ENCODE data around the gene GSTM3.
"Not testable (repeated sequence)": the region's sequence is repeated elsewhere in the genome, so short reads cannot be mapped to it uniquely, and the experiment has no call there.

GSTM3 gene

GRCh38 chr1:109691759-109692158, 49.1 kb downstream of the GSTM3 start:
- no peak for DNase-seq

- no peak for DNase-seq
These were observed 50.9 kb downstream of the GSTM3 start for GRCh38 chr1:109689844-109690405.

DNA sequence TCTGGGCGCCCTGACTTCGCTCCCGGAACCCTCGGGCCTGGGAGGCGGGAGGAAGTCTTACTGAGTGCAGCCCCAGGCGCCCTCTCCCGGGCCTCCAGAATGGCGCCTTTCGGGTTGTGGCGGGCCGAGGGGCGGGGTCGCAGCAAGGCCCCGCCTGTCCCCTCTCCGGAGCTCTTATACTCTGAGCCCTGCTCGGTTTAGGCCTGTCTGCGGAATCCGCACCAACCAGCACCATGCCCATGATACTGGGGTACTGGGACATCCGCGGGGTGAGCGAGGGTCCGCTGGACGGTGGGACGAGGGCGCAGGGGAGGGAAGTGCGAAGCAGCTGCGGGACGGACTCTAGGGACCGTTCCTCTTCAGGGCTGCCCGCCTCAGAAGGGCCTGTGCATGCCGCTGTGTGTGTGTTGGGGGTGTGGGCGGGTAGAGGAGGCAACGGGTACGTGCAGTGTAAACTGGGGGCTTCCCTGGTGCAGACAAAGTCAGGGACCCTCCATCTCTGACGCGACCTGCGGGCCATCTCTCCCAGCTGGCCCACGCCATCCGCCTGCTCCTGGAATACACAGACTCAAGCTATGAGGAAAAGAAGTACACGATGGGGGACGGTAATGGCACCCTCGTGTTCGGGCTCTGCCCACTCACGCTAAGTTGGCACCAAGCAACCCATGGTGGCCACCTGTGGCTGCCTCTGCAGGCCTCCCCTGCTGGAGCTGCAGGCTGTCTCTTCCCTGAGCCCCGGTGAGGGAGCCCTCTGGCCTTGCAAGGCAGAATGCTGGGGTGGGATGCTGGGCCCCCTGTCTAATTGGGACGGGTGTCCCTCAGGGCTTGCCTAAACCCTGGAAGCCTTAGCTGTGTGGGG, 53.0 kb downstream of the GSTM3 start, which contains the start of gene GSTM1:
Gene GSTM1, plus strand, starts transcription at position 177 of the 859 bp plus-strand sequence. Its CDS starts 57 bp downstream, at position 234.
- DNase-seq: no peak

GRCh38 chr1:109687109-109687508, 53.7 kb downstream of the GSTM3 start:
- not testable (repeated sequence) for DNase-seq

DNA sequence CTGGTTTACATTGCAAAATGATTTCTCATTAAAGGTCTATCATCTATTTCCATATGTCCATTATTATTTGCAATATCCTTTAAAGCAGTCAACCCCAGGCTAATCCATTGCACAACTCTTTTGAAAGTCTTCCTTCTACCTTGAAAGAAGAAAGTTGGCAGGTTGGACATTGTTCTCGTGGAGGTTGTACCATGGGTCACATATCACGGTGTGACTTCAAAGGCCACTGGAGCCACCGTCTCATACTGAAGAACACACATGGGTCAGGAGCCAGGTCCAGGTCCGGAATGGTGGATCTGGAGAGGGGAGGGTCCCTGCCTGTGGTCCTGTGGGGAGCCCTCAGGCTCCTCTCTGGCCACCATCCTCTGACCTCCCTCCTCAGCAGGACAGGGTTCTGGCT, 54.9 kb downstream of the GSTM3 start:
- not testable (repeated sequence) for DNase-seq

GRCh38 chr1:109685399-109685798, 55.4 kb downstream of the GSTM3 start:
- not testable (repeated sequence) for DNase-seq

DNA sequence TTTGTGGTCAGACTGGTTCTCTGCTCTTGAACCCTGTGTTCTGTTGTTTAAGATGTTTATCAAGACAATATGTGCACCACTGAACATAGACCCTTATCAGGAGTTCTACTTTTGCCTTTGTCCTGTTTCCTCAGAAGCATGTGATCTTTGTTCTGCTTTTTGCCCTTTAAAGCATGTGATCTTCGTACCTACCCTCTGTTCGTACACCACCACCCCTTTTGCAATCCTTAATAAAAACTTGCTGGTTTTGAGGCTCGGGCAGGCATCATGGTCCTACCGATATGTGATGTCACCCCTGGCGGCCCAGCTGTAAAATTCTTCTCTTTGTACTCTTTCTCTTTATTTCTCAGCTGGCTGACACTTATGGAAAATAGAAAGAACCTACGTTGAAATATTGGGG, 56.1 kb downstream of the GSTM3 start:
- DNase-seq: not testable (repeated sequence)

All from femur (tissue), 1 donor.